IgD-negative memory B cell (primary cell): ENCODE data around the gene NDUFAF8. TPM values are rescaled to one million over a fixed set of nuclear protein-coding genes. Genes with fewer than 3 reads are reported as not detected.

Experiments
- H3K27ac Mint-ChIP-seq, 3 donors: one replicate each; pipeline ENCODE4 v1.8.0; 2020 to 2022; ENCODE audit warnings: mild to moderate bottlenecking in 3 of 3, mixed read lengths in 3 of 3, moderate library complexity in 1 of 3
- H3K27me3 Mint-ChIP-seq: one replicate; pipeline ENCODE4 v1.8.0; 2021; ENCODE audit warnings: mixed read lengths
- H3K36me3 Mint-ChIP-seq: one replicate; pipeline ENCODE4 v1.8.0; 2020; ENCODE audit warnings: mild to moderate bottlenecking, mixed read lengths
- H3K4me1 Mint-ChIP-seq, 3 donors: one replicate each; pipeline ENCODE4 v1.8.0; 2020 to 2022; ENCODE audit warnings: mixed read lengths in 3 of 3, mild to moderate bottlenecking in 1 of 3
- H3K4me3 Mint-ChIP-seq, 4 donors: one replicate each; pipeline ENCODE4 v1.8.0; 2020 to 2022; ENCODE audit warnings: mild to moderate bottlenecking in 4 of 4, mixed read lengths in 4 of 4, moderate library complexity in 3 of 4
- H3K9me3 Mint-ChIP-seq, 3 donors: one replicate each; pipeline ENCODE4 v1.8.0; 2020 to 2021; ENCODE audit warnings: mixed read lengths in 3 of 3, mild to moderate bottlenecking in 1 of 3
- polyA plus RNA-seq: library from polyadenylated mRNA; unstranded; fragments of 300-500 nt; fragmentation: Illumina TruSeq; gene quantifications from one replicate; pipeline ENCODE4 v1.2.3, GENCODE V29; 2021

The NDUFAF8 gene
- polyA plus RNA-seq, 1 donor from 2014 or later: 91.8 TPM

DNA sequence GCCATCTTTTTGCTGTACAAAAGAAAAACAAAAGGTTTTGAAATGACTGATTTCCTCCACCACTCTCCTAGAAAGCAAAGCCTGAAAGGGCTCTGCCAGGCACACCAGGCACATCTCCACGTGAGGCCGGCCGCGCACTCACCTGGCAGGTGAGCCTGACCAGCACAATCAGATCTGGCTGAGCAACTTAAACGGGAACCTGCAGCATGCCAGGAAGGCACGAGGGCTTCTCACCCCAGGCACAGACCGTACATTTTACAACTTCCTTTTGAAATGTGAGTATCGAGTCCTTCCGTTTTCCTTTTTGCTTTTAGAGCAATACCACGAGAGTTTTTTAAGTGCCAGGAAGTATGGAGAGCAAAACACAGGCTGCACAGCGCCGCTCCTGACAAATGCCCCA is 33.5 kb downstream of the NDUFAF8 start:
- Mint-ChIP-seq H3K36me3 (peaks cover 1% of the 10 kb centered on the region), H3K27me3 (no peaks in the 10 kb centered on the region), H3K4me1 (peaks cover 0 to 6% (median 0%) of the 10 kb centered on the region in 3 donors), H3K9me3 (no peaks in the 10 kb centered on the region), H3K4me3 (no peak overlapping the region), H3K27ac (no peak overlapping the region)

DNA sequence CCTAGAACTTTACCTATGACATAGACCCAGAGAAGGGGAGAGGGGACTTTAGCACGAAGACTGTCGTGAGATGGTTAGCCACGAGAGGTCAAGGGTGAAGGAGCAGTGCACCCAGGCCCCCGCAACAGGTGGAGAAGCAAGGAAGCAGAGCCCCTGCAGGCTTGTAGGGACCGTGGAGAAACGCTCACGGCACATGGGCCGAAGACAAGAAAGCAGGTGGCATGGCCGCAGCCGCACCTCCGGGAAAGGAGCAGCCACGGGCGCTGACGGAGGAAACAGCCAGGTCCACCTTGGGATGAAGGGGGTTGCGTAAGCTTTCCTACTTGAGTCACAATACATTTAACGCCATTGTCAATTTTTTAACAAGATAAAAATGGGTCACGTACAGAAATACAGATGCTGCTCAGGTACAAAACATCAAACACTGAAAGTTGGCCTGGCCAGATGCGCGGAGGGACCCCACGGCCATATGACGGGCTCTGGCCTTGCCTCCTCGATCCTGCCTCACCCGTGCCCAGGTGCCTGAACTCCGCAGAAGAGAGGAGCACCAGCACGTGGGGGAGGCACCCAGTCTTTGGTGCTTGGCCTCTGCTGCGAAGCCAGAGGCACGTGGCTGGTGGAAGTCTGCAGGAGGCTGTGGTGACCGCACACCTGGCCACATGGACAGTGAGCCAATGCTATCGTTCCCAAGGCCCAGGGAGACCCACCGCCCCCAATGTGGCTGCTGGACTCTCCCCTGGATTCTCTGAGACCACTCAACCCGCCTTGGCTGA is 34.8 kb downstream of the NDUFAF8 start:
- Mint-ChIP-seq H3K4me3 (peak overlapping the region in 1 of 4 donors; percentile 33), H3K36me3 (no peaks in the 10 kb centered on the region), H3K27ac (no peak overlapping the region), H3K27me3 (no peaks in the 10 kb centered on the region), H3K9me3 (no peaks in the 10 kb centered on the region), H3K4me1 (peaks cover 0 to 4% (median 0%) of the 10 kb centered on the region in 3 donors)

DNA sequence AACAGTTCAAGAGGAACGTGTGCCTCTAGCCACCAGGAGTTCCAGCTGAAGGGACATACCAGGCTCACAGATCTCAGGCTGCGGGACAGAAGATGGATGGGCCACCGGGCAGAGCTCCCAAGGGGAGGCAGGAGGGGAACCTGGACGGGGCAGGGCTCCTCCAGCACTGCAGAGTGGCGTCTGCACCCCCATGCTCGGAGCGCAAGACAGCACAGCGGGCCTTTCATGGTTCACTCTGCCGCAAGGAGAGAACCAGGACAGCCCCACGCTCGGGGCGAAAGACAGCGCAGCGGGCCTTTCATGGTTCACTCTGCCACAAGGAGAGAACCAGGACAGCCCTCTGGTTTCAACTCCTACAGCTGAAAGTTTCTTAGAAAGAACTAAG is 35.3 kb downstream of the NDUFAF8 start:
- H3K4me3 Mint-ChIP-seq: no peak overlapping the region
- H3K9me3 Mint-ChIP-seq: no peaks in the 10 kb centered on the region
- H3K36me3 Mint-ChIP-seq: no peaks in the 10 kb centered on the region
- H3K27me3 Mint-ChIP-seq: no peaks in the 10 kb centered on the region
- peaks cover 0 to 4% (median 0%) of the 10 kb centered on the region in 3 donors for H3K4me1 Mint-ChIP-seq
- H3K27ac Mint-ChIP-seq: no peak overlapping the region

DNA sequence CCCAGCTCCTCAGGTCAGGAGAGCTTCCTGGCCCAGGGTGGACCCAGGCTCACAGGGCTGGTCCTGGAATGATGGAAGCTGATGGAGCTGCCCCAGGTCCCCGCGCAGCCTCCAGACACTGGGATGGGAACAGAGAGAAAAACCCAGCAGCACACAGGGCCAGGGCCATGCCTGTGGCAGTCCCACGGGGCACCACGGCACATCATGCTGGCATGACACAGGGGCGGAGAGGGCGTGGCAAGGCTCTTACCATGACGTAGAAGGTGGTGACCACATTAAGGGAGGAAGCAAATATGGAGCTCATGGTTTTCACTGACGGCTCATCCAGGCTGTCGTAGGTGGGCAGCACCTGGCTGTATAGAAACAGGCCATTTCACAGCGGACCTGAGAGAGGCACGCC is 37.7 kb downstream of the NDUFAF8 start:
- no peak overlapping the region for H3K4me3 Mint-ChIP-seq
- no peaks in the 10 kb centered on the region for H3K27me3 Mint-ChIP-seq
- H3K9me3 Mint-ChIP-seq: no peaks in the 10 kb centered on the region
- no peak overlapping the region for H3K27ac Mint-ChIP-seq
- peaks cover 4% of the 10 kb centered on the region for H3K36me3 Mint-ChIP-seq
- peaks cover 0 to 4% (median 0%) of the 10 kb centered on the region in 3 donors for H3K4me1 Mint-ChIP-seq

DNA sequence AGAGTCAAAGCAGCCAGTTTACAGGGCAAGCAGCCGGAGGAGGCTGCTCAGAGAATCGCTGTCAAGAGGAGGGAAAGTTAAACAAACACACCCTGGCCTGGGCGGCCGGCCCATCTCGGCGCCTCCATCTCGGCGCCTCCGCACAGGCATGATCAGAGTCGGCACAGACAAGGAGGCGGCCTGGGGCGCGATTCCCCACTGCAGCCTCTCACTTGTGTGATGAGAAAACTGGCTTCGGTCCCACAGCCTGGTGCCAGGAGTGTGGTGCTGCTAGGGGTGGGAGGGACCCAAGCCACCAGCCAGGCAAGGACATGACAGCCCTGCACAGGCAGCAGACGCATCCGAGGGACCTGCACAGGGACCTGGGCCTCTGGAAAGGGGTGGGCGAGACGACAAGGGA is 38.3 kb downstream of the NDUFAF8 start:
- peaks cover 0 to 4% (median 0%) of the 10 kb centered on the region in 3 donors for H3K4me1 Mint-ChIP-seq
- no peak overlapping the region for H3K4me3 Mint-ChIP-seq
- peaks cover 4% of the 10 kb centered on the region for H3K36me3 Mint-ChIP-seq
- no peak overlapping the region for H3K27ac Mint-ChIP-seq
- no peaks in the 10 kb centered on the region for H3K9me3 Mint-ChIP-seq
- H3K27me3 Mint-ChIP-seq: no peaks in the 10 kb centered on the region

DNA sequence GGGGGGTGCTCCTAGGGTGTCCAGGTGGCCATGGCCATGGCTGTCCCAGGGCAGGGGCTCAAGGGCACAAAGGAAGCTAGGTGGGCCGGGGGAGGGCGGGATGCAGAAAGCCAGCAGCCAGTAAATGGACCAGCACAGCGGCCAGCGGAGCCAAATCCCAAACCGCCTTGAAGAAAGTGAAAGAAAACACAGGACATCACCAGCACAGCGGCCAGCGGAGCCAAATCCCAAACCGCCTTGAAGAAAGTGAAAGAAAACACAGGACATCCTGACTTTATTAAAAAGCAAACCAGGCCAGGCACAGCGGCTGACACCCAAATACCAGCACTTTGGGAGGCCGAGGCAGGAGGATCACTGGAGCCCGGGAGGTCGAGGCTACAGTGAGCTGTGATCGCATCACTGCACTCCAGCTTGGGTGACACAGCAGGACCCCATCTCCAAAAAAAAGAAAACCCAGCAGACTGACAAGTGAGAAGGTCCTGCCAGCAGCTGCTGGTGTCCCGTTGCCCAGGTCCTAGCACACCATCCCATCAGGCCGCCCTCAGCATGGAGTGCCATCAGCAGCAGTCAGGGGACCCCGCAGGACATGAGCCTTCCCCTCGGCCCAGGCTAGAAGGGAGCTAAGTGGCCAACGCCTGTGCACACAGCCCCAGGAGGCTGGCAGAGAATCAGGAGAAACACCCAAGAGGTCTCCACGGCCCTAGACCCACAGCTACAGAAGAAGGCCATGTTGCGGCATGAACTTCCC is 39.0 kb downstream of the NDUFAF8 start:
- H3K4me3 Mint-ChIP-seq: no peak overlapping the region
- H3K9me3 Mint-ChIP-seq: no peaks in the 10 kb centered on the region
- H3K27ac Mint-ChIP-seq: no peak overlapping the region
- H3K36me3 Mint-ChIP-seq: peaks cover 4% of the 10 kb centered on the region
- H3K27me3 Mint-ChIP-seq: no peaks in the 10 kb centered on the region
- H3K4me1 Mint-ChIP-seq: peaks cover 0 to 4% (median 0%) of the 10 kb centered on the region in 3 donors

DNA sequence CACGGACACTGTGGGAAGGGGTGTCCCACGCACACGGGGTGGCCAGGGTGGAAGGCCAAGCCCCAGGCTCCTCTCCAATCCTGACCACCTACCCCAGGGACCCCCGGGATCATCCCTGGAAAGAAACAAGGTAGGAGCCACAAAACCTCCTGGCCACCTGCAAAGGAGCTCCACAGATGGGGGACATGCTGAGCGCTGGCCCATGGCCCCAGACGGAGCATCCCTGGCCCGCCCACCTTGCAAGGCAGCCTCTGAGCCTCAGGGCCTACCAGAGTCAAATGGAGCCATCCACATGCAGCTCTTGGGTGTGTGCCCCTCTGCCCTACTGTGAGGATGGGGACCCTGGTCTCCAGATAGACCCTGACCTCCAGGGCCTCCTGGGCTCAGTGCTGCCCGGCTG is 39.7 kb downstream of the NDUFAF8 start:
- peaks cover 0 to 4% (median 0%) of the 10 kb centered on the region in 3 donors for H3K4me1 Mint-ChIP-seq
- no peaks in the 10 kb centered on the region for H3K27me3 Mint-ChIP-seq
- H3K36me3 Mint-ChIP-seq: peaks cover 4% of the 10 kb centered on the region
- no peaks in the 10 kb centered on the region for H3K9me3 Mint-ChIP-seq
- no peak overlapping the region for H3K27ac Mint-ChIP-seq
- H3K4me3 Mint-ChIP-seq: no peak overlapping the region

DNA sequence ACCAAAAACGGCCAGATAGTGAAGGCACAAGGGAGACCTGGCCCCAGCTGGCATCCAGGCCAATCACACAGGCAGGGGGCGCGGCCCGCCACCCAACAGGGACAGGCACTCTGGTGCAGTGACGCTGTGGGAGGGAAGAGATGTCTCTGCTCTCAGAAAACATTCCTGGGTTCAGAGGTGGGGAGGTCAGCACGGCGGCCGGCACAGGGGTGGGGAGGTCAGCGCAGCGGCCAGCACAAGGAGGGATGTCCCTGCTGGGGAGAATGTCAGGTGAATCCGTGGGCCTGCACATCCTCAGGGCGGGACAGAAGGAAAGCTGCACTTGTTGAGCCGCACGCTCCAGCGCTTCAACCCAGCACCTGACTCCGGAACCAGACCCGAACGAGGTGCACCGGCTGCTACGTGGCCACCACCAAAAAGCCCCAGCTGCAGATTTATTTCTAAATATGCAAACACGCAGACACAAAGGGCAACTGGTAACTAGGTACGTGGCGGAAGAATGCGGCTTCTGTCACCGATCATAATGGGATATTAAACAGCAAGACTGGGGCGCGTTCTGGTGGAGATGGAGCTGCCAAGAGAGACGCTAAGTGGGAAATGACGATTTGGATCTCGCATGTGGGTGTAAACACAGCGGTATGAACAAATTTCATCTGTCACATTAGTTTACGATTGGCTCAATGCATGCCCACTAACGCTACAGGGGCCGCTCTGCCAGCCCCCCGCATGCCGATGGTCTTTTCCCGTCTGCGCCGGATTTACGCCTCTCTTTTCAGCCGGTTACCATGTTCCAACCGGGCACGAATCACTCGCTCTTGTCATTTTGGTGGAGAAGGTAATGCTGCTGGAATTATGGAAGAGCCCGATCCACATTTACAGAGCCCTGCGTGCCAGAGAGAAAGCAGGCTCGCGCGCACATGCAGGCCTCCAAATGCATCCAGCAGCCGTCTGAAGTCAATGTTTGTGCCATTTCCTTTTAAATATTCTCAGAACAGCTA is 40.5 kb downstream of the NDUFAF8 start:
- H3K36me3 Mint-ChIP-seq: peaks cover 4% of the 10 kb centered on the region
- no peaks in the 10 kb centered on the region for H3K9me3 Mint-ChIP-seq
- peaks cover 0 to 7% (median 3%) of the 10 kb centered on the region in 3 donors for H3K4me1 Mint-ChIP-seq
- no peak overlapping the region for H3K27ac Mint-ChIP-seq
- no peak overlapping the region for H3K4me3 Mint-ChIP-seq
- H3K27me3 Mint-ChIP-seq: no peaks in the 10 kb centered on the region

DNA sequence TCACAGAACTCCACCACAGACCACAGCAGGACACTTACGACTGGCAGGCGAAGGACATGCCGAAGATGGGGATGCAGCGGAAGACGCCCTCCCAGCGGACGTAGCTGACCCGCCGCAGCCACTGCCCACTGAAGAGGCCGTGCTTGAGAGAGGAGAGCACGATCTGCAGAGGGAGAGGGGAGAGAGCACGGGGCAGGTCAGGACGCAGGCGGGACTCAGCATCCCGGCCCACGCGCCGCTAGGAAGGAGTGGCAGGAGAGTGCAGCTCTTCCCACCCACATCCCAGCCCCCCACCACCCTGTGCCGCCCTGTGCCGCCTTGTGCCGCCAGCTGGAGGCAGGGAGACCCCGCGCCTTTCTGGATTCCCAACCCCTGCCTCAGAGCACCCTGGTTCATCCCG is 41.5 kb downstream of the NDUFAF8 start:
- H3K4me3 Mint-ChIP-seq: no peak overlapping the region
- peaks cover 4% of the 10 kb centered on the region for H3K36me3 Mint-ChIP-seq
- H3K27me3 Mint-ChIP-seq: no peaks in the 10 kb centered on the region
- H3K27ac Mint-ChIP-seq: no peak overlapping the region
- H3K9me3 Mint-ChIP-seq: no peaks in the 10 kb centered on the region
- H3K4me1 Mint-ChIP-seq: peaks cover 3 to 12% (median 9%) of the 10 kb centered on the region in 3 donors

DNA sequence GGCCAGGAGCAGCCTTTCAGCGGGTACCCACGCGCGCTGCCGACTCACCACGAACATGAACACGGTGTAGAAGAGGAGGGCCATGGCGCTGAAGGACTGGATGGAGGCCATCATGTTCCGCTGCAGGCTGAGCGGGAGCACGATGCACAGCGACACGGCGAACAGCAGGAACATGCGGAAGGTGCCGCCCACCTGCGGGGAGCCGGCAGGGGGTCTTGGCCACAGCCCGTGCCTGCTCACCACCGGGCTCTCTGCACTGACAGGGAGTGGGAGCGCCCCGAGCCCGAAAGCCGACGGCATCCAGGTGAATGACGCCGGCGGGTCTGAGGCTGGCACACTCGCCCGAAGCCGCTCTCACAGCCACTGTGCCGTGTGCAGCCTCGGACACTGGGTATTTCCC is 43.0 kb downstream of the NDUFAF8 start:
- no peaks in the 10 kb centered on the region for H3K27me3 Mint-ChIP-seq
- peaks cover 4% of the 10 kb centered on the region for H3K36me3 Mint-ChIP-seq
- H3K27ac Mint-ChIP-seq: no peak overlapping the region
- H3K4me1 Mint-ChIP-seq: peaks cover 4 to 15% (median 11%) of the 10 kb centered on the region in 3 donors
- H3K4me3 Mint-ChIP-seq: no peak overlapping the region
- no peaks in the 10 kb centered on the region for H3K9me3 Mint-ChIP-seq

DNA sequence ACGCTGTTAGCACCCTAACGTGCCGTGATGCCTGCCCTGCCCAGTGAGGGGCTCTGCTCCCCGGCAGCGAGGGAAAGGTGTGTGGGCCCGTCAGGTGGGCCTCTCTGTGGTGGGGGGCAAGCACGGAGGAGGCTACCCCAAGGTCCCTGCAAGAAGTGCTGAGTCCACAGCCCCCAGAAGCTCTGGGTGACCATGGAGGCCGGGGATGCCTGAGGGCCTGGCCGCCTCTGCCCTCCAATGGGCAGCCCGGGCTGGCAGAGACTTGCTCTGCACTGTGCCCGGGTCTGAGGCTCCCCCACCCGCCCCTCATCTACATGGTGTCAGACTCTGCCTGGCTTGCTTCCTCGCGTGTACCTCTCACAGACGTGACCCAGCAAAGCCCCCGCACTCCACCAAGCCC is 43.8 kb downstream of the NDUFAF8 start:
- Mint-ChIP-seq H3K27me3 (no peaks in the 10 kb centered on the region), H3K27ac (no peak overlapping the region), H3K9me3 (no peaks in the 10 kb centered on the region), H3K4me1 (peaks cover 4 to 15% (median 13%) of the 10 kb centered on the region in 3 donors), H3K36me3 (peaks cover 4% of the 10 kb centered on the region), H3K4me3 (no peak overlapping the region)

DNA sequence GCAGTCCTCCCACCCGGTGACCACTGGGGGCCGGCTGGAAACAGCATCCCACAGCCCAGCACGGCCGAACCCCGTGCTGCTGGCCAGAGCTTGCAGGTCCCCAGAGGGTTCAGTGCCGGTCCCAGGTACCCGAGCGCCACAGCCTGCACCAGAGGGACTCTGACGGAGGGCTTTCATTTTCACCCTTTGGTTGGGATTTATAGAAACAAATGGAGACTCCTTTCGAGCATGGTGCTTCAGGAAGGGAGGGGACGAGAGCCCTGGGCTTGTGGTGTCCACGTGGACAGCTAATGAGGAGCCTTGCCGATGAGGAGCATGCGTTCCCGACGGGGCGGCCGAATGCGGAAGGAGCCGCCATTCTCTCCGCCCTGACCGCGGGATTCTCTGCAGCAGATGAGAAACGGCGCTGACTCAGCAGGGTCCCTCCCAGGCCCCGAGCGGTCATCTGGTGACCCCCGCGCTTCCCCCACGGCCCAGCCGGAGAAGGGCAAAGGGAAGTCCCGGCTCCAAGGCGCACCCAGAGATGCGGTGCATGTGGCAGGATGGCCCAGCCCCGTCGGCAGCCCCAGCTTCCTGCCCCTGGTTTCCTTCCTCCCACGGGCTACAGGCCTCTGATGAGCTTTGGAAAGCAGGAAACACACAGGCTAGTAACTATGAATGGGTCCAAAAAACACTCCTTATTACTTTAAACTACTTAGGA is 46.2 kb downstream of the NDUFAF8 start:
- Mint-ChIP-seq H3K4me1 (peaks cover 4 to 19% (median 14%) of the 10 kb centered on the region in 3 donors), H3K27ac (peak overlapping the region; percentile 49 to 86 (median 84)), H3K36me3 (peaks cover under 1% of the 10 kb centered on the region), H3K9me3 (no peaks in the 10 kb centered on the region), H3K27me3 (no peaks in the 10 kb centered on the region), H3K4me3 (peak overlapping the region; percentile 84 to 96 (median 90))

DNA sequence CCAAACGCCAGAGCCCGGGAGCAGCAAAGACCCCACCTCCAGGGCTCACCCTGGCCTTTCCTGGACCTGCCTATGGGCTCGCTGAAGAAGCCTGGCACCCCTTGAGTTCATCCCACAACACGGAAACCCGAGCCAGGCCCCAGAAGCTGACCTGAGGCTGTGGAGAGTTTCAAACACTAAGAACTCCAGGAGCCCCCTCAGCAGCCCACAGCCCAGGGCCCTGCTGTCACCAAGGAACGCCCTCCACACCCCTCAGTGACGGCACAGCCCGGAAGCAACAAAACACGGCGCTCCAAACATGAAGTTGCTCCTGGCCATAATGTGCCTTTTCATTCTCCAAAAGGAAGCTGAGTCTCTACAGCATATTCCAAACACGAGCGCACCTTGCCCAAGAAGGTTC is 46.8 kb downstream of the NDUFAF8 start:
- H3K36me3 Mint-ChIP-seq: no peaks in the 10 kb centered on the region
- no peaks in the 10 kb centered on the region for H3K9me3 Mint-ChIP-seq
- peaks cover 4 to 19% (median 14%) of the 10 kb centered on the region in 3 donors for H3K4me1 Mint-ChIP-seq
- H3K4me3 Mint-ChIP-seq: peak overlapping the region; percentile 84 to 96 (median 90)
- peak overlapping the region; percentile 39 to 90 (median 49) for H3K27ac Mint-ChIP-seq
- H3K27me3 Mint-ChIP-seq: no peaks in the 10 kb centered on the region

DNA sequence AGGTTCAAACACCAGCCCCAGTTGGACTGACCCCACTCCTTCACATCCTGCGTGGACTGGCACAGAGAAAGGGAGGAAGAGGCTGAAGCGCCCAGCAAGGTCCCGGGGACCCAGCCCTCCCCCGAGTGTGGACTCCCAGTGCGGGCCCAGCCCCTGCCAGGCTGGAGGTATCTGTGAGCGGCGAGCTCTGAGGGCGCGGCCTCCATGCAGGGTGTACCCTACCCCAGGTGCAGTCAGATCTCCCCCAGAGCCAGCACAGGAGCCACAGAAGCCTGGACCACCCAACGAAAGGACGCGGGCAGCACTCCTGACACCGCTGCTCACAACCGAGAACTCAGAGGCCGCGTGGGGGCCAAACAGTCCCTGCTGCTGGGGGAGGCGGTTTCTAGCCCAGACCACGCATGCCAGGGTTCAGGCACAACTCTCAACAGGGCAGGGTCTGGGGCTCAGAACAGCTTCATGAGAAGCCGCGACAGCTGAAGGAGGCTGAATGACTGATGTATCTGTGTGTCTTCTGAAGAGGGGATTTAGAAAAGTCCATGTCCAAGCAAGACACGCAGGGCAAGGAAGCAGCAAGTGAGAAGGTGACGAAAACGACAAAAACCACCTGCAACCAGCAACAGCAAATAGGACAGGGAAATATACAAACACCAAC is 47.5 kb downstream of the NDUFAF8 start:
- Mint-ChIP-seq H3K27ac (peak overlapping the region in 2 of 3 donors; percentile 80 to 90), H3K27me3 (no peaks in the 10 kb centered on the region), H3K4me1 (peaks cover 4 to 23% (median 16%) of the 10 kb centered on the region in 3 donors), H3K36me3 (no peaks in the 10 kb centered on the region), H3K4me3 (peak overlapping the region; percentile 25 to 94 (median 77)), H3K9me3 (no peaks in the 10 kb centered on the region)
